ENCODE measurements around the gene SLIT1. TPM values are rescaled to one million over a fixed set of nuclear protein-coding genes. Genes with fewer than 3 reads are reported as not detected.

Gene SLIT1
- total RNA-seq, 1 experiment from 2014 or later: 0.41 TPM

DNA sequence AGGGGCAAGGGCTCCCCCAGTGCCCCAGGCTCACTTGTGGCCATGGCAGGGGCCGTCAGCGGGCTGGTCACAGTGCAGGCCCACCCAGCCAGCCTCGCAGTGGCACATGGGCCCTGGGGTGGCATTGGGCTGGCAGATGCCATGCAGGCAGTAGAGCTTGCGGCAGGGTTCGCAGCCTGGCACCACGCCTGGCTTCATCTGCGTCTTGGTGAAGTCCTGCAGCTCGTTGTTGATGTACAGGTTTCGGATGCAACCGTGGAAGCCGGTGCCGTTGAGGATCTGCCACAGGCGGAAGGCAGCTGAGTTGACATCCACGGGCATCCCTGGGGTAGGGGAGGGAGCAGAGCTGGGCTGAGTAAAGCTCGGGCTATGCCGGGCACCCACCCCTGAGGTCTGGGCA, 183.1 kb downstream of the SLIT1 start:
- Mint-ChIP-seq H3K4me3 (ENCODE audit: unreplicated experiment) (no peak overlapping the region), H3K9me3 (ENCODE audit: unreplicated experiment) (peaks cover 13% of the 10 kb centered on the region), H3K36me3 (ENCODE audit: insufficient read depth, unreplicated experiment) (no peaks in the 10 kb centered on the region), H3K27me3 (ENCODE audit: insufficient read depth, unreplicated experiment) (peaks cover 2% of the 10 kb centered on the region), H3K27ac (ENCODE audit: unreplicated experiment) (no peak overlapping the region), H3K4me1 (ENCODE audit: low read depth, unreplicated experiment) (no peaks in the 10 kb centered on the region)
- ChIA-PET POLR2A (no interaction called here), CTCF (no interaction called here)
- Histone ChIP-seq H3K4me1 (0 out of 2 replicates have a peak, but pooled peaks cover 6% of the 10 kb centered on the region), H3K27me3 (replicated peaks; ENCODE audit: control insufficient read depth, insufficient read depth, low read length) (no peaks in the 10 kb centered on the region), H3K4me3 (ENCODE audit: low read depth, low read length) (no peak overlapping the region), H3K9me3 (peaks cover 13% of the 10 kb centered on the region), H3K36me3 (ENCODE audit: control insufficient read depth, insufficient read depth, low read length) (no peaks in the 10 kb centered on the region)
- TF ChIP-seq, protein P1, sequence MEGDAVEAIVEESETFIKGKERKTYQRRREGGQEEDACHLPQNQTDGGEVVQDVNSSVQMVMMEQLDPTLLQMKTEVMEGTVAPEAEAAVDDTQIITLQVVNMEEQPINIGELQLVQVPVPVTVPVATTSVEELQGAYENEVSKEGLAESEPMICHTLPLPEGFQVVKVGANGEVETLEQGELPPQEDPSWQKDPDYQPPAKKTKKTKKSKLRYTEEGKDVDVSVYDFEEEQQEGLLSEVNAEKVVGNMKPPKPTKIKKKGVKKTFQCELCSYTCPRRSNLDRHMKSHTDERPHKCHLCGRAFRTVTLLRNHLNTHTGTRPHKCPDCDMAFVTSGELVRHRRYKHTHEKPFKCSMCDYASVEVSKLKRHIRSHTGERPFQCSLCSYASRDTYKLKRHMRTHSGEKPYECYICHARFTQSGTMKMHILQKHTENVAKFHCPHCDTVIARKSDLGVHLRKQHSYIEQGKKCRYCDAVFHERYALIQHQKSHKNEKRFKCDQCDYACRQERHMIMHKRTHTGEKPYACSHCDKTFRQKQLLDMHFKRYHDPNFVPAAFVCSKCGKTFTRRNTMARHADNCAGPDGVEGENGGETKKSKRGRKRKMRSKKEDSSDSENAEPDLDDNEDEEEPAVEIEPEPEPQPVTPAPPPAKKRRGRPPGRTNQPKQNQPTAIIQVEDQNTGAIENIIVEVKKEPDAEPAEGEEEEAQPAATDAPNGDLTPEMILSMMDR (IDR thresholded peaks at IDR 0.05; ENCODE audit: insufficient read depth in 1 of 2, low read depth in 1 of 2, low read length in 1 of 2, severe bottlenecking in 1 of 2, unreplicated experiment in 1 of 2): no peak
- DNase-seq: no peak
- no TSS peak for BruUV-seq (replicated peaks)
- intact Hi-C loops (cut with micrococcal nuclease; ENCODE audit: unreplicated experiment): no loop called here

DNA sequence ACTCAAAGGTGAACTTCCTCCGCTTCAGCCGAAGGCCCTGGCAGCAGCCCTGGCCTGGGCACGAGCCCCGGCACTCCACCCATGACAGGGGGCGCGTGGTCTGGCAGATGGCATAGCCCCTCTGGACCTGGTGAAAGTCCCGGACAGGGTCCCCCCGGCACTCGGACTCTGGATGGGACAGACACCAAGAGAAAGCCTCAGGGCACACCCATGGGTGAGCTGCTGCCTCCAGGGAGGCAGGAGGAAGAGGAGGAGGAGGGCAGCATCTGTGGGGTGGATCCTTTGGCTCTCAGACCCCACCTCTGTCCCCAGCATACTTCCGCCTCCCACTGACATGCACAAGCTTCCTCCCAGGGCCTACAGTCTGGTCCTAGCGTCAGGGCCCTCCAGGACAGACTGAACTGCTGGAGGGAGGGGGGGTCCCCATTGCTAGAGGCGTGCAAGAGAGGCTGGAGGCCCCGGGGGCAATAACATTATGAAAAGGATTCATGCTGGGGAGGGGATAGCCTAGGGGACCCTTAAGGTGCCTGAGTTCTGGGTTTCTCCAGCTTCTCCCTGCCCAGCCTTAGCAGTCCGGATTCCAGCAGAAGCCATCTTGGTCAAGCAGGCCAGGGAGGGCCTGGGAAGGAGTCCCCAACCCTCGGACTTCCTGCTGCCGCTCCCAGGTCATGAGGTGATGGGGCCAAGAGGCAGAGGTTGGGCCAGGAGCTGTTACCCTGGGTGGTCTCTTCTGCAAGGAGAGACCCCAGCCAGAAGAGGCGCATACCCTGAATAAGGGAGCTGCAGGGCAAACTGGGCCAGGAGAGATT, 184.4 kb downstream of the SLIT1 start:
- no peak for DNase-seq
- Histone ChIP-seq H3K4me3 (ENCODE audit: low read depth, low read length) (no peak overlapping the region), H3K27me3 (replicated peaks; ENCODE audit: control insufficient read depth, insufficient read depth, low read length) (no peaks in the 10 kb centered on the region), H3K36me3 (ENCODE audit: control insufficient read depth, insufficient read depth, low read length) (no peaks in the 10 kb centered on the region), H3K4me1 (0 out of 2 replicates have a peak, but pooled peaks cover 6% of the 10 kb centered on the region), H3K9me3 (0 out of 2 replicates have a peak, but pooled peaks cover under 1% of the 10 kb centered on the region)
- peaks cover under 1% of the 10 kb centered on the region for H3K9me3 Mint-ChIP-seq (ENCODE audit: unreplicated experiment)
- no peak overlapping the region for H3K4me3 Mint-ChIP-seq (ENCODE audit: unreplicated experiment)
- H3K4me1 Mint-ChIP-seq (ENCODE audit: low read depth, unreplicated experiment): no peaks in the 10 kb centered on the region
- ChIA-PET CTCF (interaction anchor here (1.4 kb wide), 1 partner anchor 36 kb away, joined by 3 read pairs; no protein-coding TSS in a partner anchor), POLR2A (interaction anchor here (0.5 kb wide), 1 partner anchor 250 kb away, joined by 3 read pairs; no protein-coding TSS in a partner anchor)
- TF ChIP-seq, protein P1 (IDR thresholded peaks at IDR 0.05; ENCODE audit: insufficient read depth in 1 of 2, low read depth in 1 of 2, low read length in 1 of 2, severe bottlenecking in 1 of 2, unreplicated experiment in 1 of 2): no peak
- no TSS peak for BruUV-seq (replicated peaks)
- intact Hi-C loops (cut with micrococcal nuclease; ENCODE audit: unreplicated experiment): no loop called here
- no peaks in the 10 kb centered on the region for H3K36me3 Mint-ChIP-seq (ENCODE audit: insufficient read depth, unreplicated experiment)
- H3K27ac Mint-ChIP-seq (ENCODE audit: unreplicated experiment): no peak overlapping the region
- peaks cover 2% of the 10 kb centered on the region for H3K27me3 Mint-ChIP-seq (ENCODE audit: insufficient read depth, unreplicated experiment)

DNA sequence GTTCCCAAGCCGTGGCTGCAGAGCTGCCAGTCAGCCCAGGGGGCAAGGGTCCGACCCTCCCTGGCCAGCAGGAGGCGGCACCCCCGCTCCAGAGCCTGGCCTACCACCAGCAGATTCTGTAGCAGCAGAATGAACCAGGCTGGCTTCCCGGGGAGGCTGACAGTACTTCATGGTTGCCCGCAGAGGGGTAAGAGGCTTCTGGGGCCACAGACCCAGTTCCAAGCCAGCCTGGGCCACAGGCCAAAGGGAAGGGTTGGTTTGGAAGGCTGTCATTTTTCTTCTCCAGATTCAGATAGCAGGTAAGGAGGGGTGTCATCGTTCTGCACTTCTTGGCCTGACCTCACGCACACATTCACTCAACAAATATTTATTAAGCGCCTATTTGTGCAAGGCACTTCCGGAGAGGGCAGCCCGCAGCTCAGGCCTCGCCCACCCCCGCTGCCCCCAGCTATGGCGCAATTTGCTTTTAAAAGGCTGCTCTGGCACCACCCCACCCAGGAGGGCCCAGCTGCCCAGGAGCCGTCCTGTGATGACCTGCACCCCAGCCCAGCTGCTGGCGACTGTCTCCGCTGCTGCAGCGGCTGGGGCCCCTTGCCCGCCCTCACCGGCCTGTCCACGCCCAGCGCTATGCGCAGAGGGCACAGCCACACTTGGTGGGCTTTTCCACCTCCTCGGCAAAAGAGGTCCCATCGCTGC, 185.1 kb downstream of the SLIT1 start:
- Histone ChIP-seq H3K36me3 (ENCODE audit: control insufficient read depth, insufficient read depth, low read length) (no peaks in the 10 kb centered on the region), H3K4me1 (0 out of 2 replicates have a peak, but pooled peaks cover 6% of the 10 kb centered on the region), H3K27me3 (replicated peaks; ENCODE audit: control insufficient read depth, insufficient read depth, low read length) (no peaks in the 10 kb centered on the region), H3K9me3 (no peaks in the 10 kb centered on the region), H3K4me3 (ENCODE audit: low read depth, low read length) (no peak overlapping the region)
- POLR2A ChIA-PET: interaction anchor here (0.5 kb wide), 1 partner anchor 251 kb away, joined by 3 read pairs; no protein-coding TSS in a partner anchor
- Mint-ChIP-seq H3K27me3 (ENCODE audit: insufficient read depth, unreplicated experiment) (peaks cover 2% of the 10 kb centered on the region), H3K9me3 (ENCODE audit: unreplicated experiment) (no peaks in the 10 kb centered on the region), H3K4me3 (ENCODE audit: unreplicated experiment) (no peak overlapping the region), H3K27ac (ENCODE audit: unreplicated experiment) (no peak overlapping the region), H3K4me1 (ENCODE audit: low read depth, unreplicated experiment) (no peaks in the 10 kb centered on the region), H3K36me3 (ENCODE audit: insufficient read depth, unreplicated experiment) (no peaks in the 10 kb centered on the region)
- TF ChIP-seq, protein P1 (IDR thresholded peaks at IDR 0.05; ENCODE audit: insufficient read depth in 1 of 2, low read depth in 1 of 2, low read length in 1 of 2, severe bottlenecking in 1 of 2, unreplicated experiment in 1 of 2): peak in 1 of 2 experiments; percentile 9
- intact Hi-C loops (cut with micrococcal nuclease; ENCODE audit: unreplicated experiment): no loop called here
- peak in 1 of 2 experiments; percentile 15 for DNase-seq
- CTCF ChIA-PET: interaction anchor here (1.4 kb wide), 1 partner anchor 37 kb away, joined by 3 read pairs; no protein-coding TSS in a partner anchor
- BruUV-seq (replicated peaks): no TSS peak

Data from Caco-2 (cell line).